Fibroblast of skin of scalp (primary cell): ENCODE results near the gene ZNF2. TPM values are rescaled to one million over a fixed set of nuclear protein-coding genes. Genes with fewer than 3 reads are reported as not detected.

Experiments
- DNase-seq: peaks from one replicate; pipeline ENCODE4 v3.0.0-alpha.2; 2013
- polyA plus RNA-seq, 2 experiments: library from polyadenylated mRNA; unstranded; fragments of 120-200 nt; gene quantifications; one replicate each; pipeline ENCODE4 v1.2.1, GENCODE V29; 2013; ENCODE audit not compliant: insufficient read length in 2 of 2

Gene ZNF2
- polyA plus RNA-seq (2013, experiment 1 of 2; ENCODE audit: insufficient read length) = 3.7 TPM
- polyA plus RNA-seq (2013, experiment 2 of 2; ENCODE audit: insufficient read length) = 3.8 TPM

GRCh38 chr2:95165371-95166064 lies at the start of gene ZNF2:
ZNF2 (plus strand) TSS chr2:95165809; CDS start chr2:95176227, 10,418 bp downstream.
- DNase-seq = peak; percentile 98

- no peak for DNase-seq
Observed at GRCh38 chr2:95121093-95121406, 44.6 kb upstream of the ZNF2 start.

GRCh38 chr2:95121407-95122196 lies 44.0 kb upstream of the ZNF2 start, which contains the start of gene MRPS5:
MRPS5 (minus strand) TSS chr2:95121808; CDS start chr2:95121791, 17 bp downstream.
- peak; percentile 74 for DNase-seq

GRCh38 chr2:95122197-95122551 lies 43.4 kb upstream of the ZNF2 start:
- DNase-seq = no peak

- DNase-seq = no peak
Observed at GRCh38 chr2:95138702-95139101, 26.9 kb upstream of the ZNF2 start.

- no peak for DNase-seq
Observed at GRCh38 chr2:95143838-95144237, 21.8 kb upstream of the ZNF2 start.

- DNase-seq = no peak
Observed at GRCh38 chr2:95149397-95149984, 16.1 kb upstream of the ZNF2 start.

- DNase-seq = no peak
Observed at GRCh38 chr2:95158441-95158840, 7.2 kb upstream of the ZNF2 start.

- DNase-seq = peak; percentile 46
Observed at GRCh38 chr2:95158891-95159619, 6.6 kb upstream of the ZNF2 start.

GRCh38 chr2:95159690-95160449 lies 5.7 kb upstream of the ZNF2 start, which contains the start of gene ZNF514:
ZNF514 (minus strand) TSS chr2:95159848; CDS start chr2:95153253, 6,595 bp downstream.
- DNase-seq = peak; percentile 79

GRCh38 chr2:95165030-95165370 lies 609 bp upstream of the ZNF2 start:
- no peak for DNase-seq

- no peak for DNase-seq
Observed at GRCh38 chr2:95166065-95166763, 605 bp downstream of the ZNF2 start.

GRCh38 chr2:95171902-95172301 lies 6.3 kb downstream of the ZNF2 start:
- DNase-seq = no peak

GRCh38 chr2:95174031-95174542 lies 8.5 kb downstream of the ZNF2 start:
- DNase-seq = no peak

- no peak for DNase-seq
Observed at GRCh38 chr2:95179451-95179850, 13.8 kb downstream of the ZNF2 start.

- DNase-seq = no peak
Observed at GRCh38 chr2:95181774-95182173, 16.2 kb downstream of the ZNF2 start.

- DNase-seq = no peak
Observed at GRCh38 chr2:95185197-95185596, 19.6 kb downstream of the ZNF2 start.

GRCh38 chr2:95185973-95186372 lies 20.4 kb downstream of the ZNF2 start:
- DNase-seq = no peak

- peak; percentile 43 for DNase-seq
Observed at GRCh38 chr2:95192956-95193355, 27.3 kb downstream of the ZNF2 start.

GRCh38 chr2:95203911-95204310 lies 38.3 kb downstream of the ZNF2 start:
- no peak for DNase-seq

- no peak for DNase-seq
Observed at GRCh38 chr2:95204396-95204795, 38.8 kb downstream of the ZNF2 start.
